Measurements from ENCODE around the gene WDR26. TPM values are rescaled to one million over a fixed set of nuclear protein-coding genes. Genes with fewer than 3 reads are reported as not detected.
"Not testable (repeated sequence)": the region's sequence is repeated elsewhere in the genome, so short reads cannot be mapped to it uniquely, and the experiment has no call there.

The WDR26 gene
- total and polyA plus RNA-seq, 2 experiments from 2014 or later: 10.7 to 43.4 TPM

DNA sequence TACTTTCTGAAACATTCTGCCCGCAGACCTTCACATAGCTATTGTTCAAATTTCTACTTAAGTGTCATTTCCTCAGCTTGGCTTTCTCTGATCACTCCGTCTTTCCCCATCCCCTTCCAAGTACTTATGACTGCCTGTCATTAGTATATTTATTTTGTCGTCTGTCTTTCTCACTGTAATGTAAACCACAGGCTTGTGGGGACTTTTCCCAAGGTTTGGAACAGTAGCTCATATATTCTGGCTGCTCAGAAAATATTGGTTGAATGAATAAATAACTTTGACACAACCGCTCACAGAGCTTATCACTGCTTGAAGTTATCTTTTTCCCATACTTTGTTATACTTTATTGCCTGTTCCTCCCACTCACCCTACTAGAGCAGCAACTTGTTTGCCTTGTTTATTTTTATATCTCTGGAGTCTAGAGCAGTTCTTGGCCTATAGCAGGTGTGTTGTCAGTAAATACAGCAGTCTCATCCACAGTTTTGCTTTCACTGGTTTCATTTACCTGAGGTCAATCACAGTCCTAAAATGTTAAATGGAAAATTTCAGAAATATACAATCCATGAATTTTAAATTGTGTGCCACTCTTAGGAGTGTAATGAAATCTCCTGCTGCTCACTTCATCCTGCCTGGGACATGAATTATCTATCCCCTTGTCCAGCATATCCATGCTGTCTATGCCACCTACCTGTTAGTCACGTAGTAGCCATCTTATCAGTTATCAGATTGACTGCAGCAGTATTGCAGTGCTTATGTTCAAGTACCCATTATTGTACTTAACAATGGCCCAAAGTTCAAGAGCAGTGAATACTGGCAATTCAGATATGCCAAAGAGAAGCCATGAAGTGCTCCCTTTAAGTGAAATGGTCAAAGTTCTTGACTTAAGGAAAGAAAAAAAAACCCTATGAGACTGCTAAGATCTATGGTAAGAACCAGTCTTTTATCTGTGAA is 80.3 kb downstream of the WDR26 start:
- Histone ChIP-seq H3K4me3 (no peak overlapping the region), H2AFZ (no peak overlapping the region), H3K27me3 (replicated peaks; ENCODE audit: insufficient read depth) (no peaks in the 10 kb centered on the region), H3K4me2 (ENCODE audit: unreplicated experiment) (no peak overlapping the region), H3K9me2 (ENCODE audit: insufficient read depth) (no peaks in the 10 kb centered on the region), H3K9me3 (ENCODE audit: low read depth) (no peaks in the 10 kb centered on the region), H3K36me3 (ENCODE audit: low read depth) (0 out of 2 replicates have a peak, but pooled peaks cover 2% of the 10 kb centered on the region), H3K27ac (no peak overlapping the region), H3F3A (ENCODE audit: insufficient read depth) (peaks cover 10% of the 10 kb centered on the region; the same call in 1 of the 2 replicates), H4K20me1 (ENCODE audit: insufficient read depth) (peaks cover 6% of the 10 kb centered on the region; the same call in 1 of the 2 replicates), H3K79me2 (ENCODE audit: insufficient read depth) (peaks cover 18% of the 10 kb centered on the region), H3K4me1 (ENCODE audit: insufficient read depth) (peaks cover 10% of the 10 kb centered on the region; the same call in 1 of the 2 replicates), H3K9ac (no peak overlapping the region)
- no peak for DNase-seq
- 78 to 81% methylated on average over 5 of the region's 5 CpGs for WGBS, 2 experiments (ENCODE audit: low coverage in 1 of 2, low lambda C conversion rate in 2 of 2, missing lambda C conversion rate in 2 of 2)
- TF ChIP-seq EZH2 (IDR thresholded peaks at IDR 0.05; ENCODE audit: insufficient read depth, poor library complexity, severe bottlenecking) (no peak), EZH2phosphoT487 (IDR thresholded peaks at IDR 0.05; ENCODE audit: insufficient read depth, low read depth) (no peak)
- in situ Hi-C loops (cut with MboI): no loop called here

- H4K20me1 ChIP-seq (ENCODE audit: insufficient read depth); H3K9me3 ChIP-seq (ENCODE audit: low read depth); DNase-seq; H3K4me2 ChIP-seq (ENCODE audit: unreplicated experiment); H3K4me3 ChIP-seq; in situ Hi-C loops (cut with MboI); H3K4me1 ChIP-seq (ENCODE audit: insufficient read depth); H3K9me2 ChIP-seq (ENCODE audit: insufficient read depth); H3K27me3 ChIP-seq (replicated peaks; ENCODE audit: insufficient read depth); H3K27ac ChIP-seq; H2AFZ ChIP-seq; H3K36me3 ChIP-seq (ENCODE audit: low read depth); H3K9ac ChIP-seq; H3F3A ChIP-seq (ENCODE audit: insufficient read depth); H3K79me2 ChIP-seq (ENCODE audit: insufficient read depth): not testable (repeated sequence)
- 89 to 90% methylated on average over 39 to 42 of the region's 49 CpGs for WGBS, 2 experiments (ENCODE audit: low coverage in 1 of 2, low lambda C conversion rate in 2 of 2, missing lambda C conversion rate in 2 of 2)
These were observed 82.0 kb downstream of the WDR26 start for GRCh38 chr1:224352436-224353085.

DNA sequence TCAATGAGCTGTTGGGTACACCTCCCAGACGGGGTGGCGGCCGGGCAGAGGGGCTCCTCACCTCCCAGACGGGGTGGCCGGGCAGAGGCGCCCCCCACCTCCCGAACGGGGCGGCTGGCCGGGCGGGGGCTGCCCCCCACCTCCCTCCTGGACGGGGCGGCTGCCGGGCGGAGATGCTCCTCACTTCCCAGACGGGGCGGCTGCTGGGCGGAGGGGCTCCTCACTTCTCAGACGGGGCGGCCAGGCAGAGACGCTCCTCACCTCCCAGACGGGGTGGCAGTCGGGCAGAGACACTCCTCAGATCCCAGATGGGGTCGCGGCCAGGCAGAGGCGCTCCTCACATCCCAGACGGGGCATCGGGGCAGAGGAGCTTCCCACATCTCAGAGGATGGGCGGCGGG is 84.9 kb downstream of the WDR26 start:
- H3K9me3 ChIP-seq (ENCODE audit: low read depth); H3K4me2 ChIP-seq (ENCODE audit: unreplicated experiment); H3F3A ChIP-seq (ENCODE audit: insufficient read depth); H3K36me3 ChIP-seq (ENCODE audit: low read depth); H2AFZ ChIP-seq; H3K9me2 ChIP-seq (ENCODE audit: insufficient read depth); DNase-seq; H3K9ac ChIP-seq; H3K27ac ChIP-seq; H3K4me1 ChIP-seq (ENCODE audit: insufficient read depth); H3K79me2 ChIP-seq (ENCODE audit: insufficient read depth); H3K27me3 ChIP-seq (replicated peaks; ENCODE audit: insufficient read depth); H3K4me3 ChIP-seq; in situ Hi-C loops (cut with MboI); H4K20me1 ChIP-seq (ENCODE audit: insufficient read depth): not testable (repeated sequence)
- WGBS, 2 experiments (ENCODE audit: low coverage in 1 of 2, low lambda C conversion rate in 2 of 2, missing lambda C conversion rate in 2 of 2): 81 to 86% methylated on average over 7 to 30 of the region's 30 CpGs

GRCh38 chr1:224348137-224348536 is 86.5 kb downstream of the WDR26 start:
- Histone ChIP-seq H3K4me2 (ENCODE audit: unreplicated experiment) (no peak overlapping the region), H3K4me1 (ENCODE audit: insufficient read depth) (no peaks in the 10 kb centered on the region), H3K27ac (no peak overlapping the region), H3K36me3 (ENCODE audit: low read depth) (no peaks in the 10 kb centered on the region), H3K4me3 (no peak overlapping the region), H3K9me3 (ENCODE audit: low read depth) (no peaks in the 10 kb centered on the region), H3K9me2 (ENCODE audit: insufficient read depth) (no peaks in the 10 kb centered on the region), H2AFZ (no peak overlapping the region), H3K9ac (no peak overlapping the region), H4K20me1 (ENCODE audit: insufficient read depth) (no peaks in the 10 kb centered on the region), H3K79me2 (ENCODE audit: insufficient read depth) (no peaks in the 10 kb centered on the region), H3K27me3 (replicated peaks; ENCODE audit: insufficient read depth) (no peaks in the 10 kb centered on the region), H3F3A (ENCODE audit: insufficient read depth) (no peaks in the 10 kb centered on the region)
- WGBS, 2 experiments (ENCODE audit: low coverage in 1 of 2, low lambda C conversion rate in 2 of 2, missing lambda C conversion rate in 2 of 2): 67 to 76% methylated on average over 2 of the region's 2 CpGs
- TF ChIP-seq EZH2phosphoT487 (IDR thresholded peaks at IDR 0.05; ENCODE audit: insufficient read depth, low read depth): no peak
- TF ChIP-seq EZH2 (IDR thresholded peaks at IDR 0.05; ENCODE audit: insufficient read depth, poor library complexity, severe bottlenecking): no peak
- no peak for DNase-seq
- in situ Hi-C loops (cut with MboI): no loop called here
